ENCODE measurements around the gene PRKCE.

PRKCE gene

DNA sequence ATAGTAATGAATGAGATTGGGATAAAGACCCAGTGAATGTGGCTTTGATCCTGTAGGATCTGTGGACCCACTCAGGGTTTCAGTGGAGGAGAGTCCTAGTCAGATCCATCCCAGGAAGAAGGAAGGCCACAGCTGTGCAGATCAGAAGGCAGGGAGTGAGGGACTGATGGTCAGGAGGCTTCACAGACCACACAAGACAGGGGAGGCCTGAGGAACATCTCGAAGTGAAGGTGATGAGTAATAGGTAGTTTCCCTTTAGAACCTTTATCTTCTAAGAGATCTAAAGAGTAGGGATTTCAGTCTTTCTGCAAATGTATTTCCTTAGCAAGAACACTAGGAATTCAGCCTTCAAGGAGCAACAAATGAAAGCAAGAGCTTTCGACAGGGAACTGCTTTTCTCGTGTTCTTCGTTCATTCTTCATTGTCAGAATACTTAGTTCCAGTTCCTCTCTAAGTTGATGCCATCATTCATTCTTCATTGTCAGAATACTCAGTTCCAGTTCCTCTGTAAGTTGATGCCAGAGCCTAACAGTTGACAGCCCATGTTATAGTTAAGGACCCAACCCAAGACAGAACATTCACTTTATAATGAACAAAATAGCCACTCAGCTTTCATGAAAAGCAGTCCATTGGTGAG, 495.5 kb downstream of the PRKCE start:
- no peaks in the 10 kb centered on the region for H3K9me3 Mint-ChIP-seq
- no peak overlapping the region for H3K27ac Mint-ChIP-seq
- peaks cover 25% of the 10 kb centered on the region for H3K4me1 Mint-ChIP-seq (ENCODE audit: low read depth)
- H3K36me3 Mint-ChIP-seq (ENCODE audit: low read depth) = no peaks in the 10 kb centered on the region
- intact Hi-C loops (cut with micrococcal nuclease) = no loop called here
- peaks cover 2% of the 10 kb centered on the region for H3K27me3 Mint-ChIP-seq
- H3K4me3 Mint-ChIP-seq = no peak overlapping the region

DNA sequence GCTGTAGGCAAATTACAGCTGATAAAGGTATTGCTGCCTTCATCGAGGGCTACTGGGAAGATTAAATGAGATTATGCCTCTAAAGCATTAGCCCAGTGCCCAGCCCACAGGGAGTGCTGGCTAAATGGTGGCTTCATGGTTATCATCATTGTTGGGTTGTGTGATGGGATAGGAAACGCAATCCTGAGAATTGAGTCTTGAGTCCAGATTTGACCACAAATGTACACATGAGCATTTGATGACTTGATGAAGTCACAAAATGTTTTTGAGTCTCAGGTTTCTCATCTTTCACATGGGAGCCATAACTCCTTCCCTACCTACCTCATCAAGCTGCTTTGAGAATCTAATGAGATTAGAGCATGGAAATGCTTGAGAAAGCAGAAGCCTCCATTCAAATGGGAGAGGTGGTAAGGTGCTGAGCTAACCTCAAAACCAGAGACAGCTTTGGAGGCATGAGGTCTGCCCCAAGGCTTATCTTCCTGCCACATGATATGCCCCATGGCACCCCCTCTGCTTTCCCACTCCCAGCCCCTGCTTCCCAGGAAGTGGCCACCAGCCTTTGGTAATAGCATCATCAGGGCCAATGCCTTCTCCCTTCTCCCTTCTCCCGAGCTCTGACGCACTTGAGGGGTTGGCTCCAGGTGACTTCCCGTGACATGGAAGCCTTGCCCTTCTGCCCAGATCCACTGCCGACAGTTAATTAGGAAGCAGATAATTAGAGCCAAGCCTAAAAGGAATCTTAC, 496.3 kb downstream of the PRKCE start:
- H3K9me3 Mint-ChIP-seq = no peaks in the 10 kb centered on the region
- H3K4me3 Mint-ChIP-seq = no peak overlapping the region
- peaks cover 17% of the 10 kb centered on the region for H3K4me1 Mint-ChIP-seq (ENCODE audit: low read depth)
- H3K27ac Mint-ChIP-seq = no peak overlapping the region
- H3K27me3 Mint-ChIP-seq = no peaks in the 10 kb centered on the region
- H3K36me3 Mint-ChIP-seq (ENCODE audit: low read depth) = no peaks in the 10 kb centered on the region
- intact Hi-C loops (cut with micrococcal nuclease) = no loop called here

DNA sequence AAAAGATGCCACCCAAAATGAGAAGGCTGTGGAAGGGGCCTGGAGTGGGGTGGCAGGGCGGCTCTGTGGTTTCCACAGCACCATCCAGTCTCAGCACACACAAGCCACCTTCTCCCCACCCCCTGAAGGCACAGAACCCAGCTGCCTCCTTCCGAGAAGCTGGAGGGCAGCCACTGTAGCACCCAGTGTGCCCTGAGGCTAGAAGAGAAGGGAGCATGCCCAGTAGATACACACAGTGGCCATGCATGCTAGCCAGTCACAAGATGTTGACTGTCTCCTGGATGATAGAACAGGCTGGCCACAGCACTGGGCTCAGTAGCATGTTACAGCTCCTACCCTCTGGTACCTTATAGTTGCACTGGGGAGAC, 496.9 kb downstream of the PRKCE start:
- no peak overlapping the region for H3K27ac Mint-ChIP-seq
- intact Hi-C loops (cut with micrococcal nuclease) = no loop called here
- no peaks in the 10 kb centered on the region for H3K36me3 Mint-ChIP-seq (ENCODE audit: low read depth)
- H3K4me3 Mint-ChIP-seq = no peak overlapping the region
- no peaks in the 10 kb centered on the region for H3K9me3 Mint-ChIP-seq
- H3K4me1 Mint-ChIP-seq (ENCODE audit: low read depth) = peaks cover 12% of the 10 kb centered on the region
- H3K27me3 Mint-ChIP-seq = no peaks in the 10 kb centered on the region

GRCh38 chr2:46150445-46150955, 499.0 kb downstream of the PRKCE start:
- Mint-ChIP-seq H3K4me3 (no peak overlapping the region), H3K9me3 (no peaks in the 10 kb centered on the region), H3K27me3 (no peaks in the 10 kb centered on the region), H3K27ac (no peak overlapping the region), H3K36me3 (ENCODE audit: low read depth) (no peaks in the 10 kb centered on the region), H3K4me1 (ENCODE audit: low read depth) (peaks cover 12% of the 10 kb centered on the region)
- intact Hi-C loops (cut with micrococcal nuclease) = no loop called here

DNA sequence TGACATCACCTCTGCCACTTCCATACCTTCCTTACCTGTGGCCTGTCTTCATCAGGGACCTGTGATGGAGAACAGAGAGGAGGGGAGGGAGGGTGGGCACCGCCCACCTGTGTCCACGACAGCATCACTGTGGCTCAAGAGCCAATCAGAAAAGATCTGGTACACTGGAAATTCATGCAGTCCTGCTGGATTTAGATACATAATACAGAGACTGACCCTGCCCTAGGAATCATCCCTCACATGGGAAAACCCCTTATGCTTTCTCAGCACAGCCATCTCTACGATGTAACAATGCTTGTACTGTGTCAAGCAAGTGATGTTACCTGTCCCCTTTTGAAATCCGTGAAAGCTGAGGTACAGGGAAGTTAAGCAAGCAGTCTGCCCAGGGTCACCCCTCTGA, 500.1 kb downstream of the PRKCE start:
- intact Hi-C loops (cut with micrococcal nuclease) = no loop called here
- H3K27me3 Mint-ChIP-seq = no peaks in the 10 kb centered on the region
- H3K4me3 Mint-ChIP-seq = no peak overlapping the region
- no peak overlapping the region for H3K27ac Mint-ChIP-seq
- H3K4me1 Mint-ChIP-seq (ENCODE audit: low read depth) = peaks cover 11% of the 10 kb centered on the region
- H3K9me3 Mint-ChIP-seq = no peaks in the 10 kb centered on the region
- no peaks in the 10 kb centered on the region for H3K36me3 Mint-ChIP-seq (ENCODE audit: low read depth)

DNA sequence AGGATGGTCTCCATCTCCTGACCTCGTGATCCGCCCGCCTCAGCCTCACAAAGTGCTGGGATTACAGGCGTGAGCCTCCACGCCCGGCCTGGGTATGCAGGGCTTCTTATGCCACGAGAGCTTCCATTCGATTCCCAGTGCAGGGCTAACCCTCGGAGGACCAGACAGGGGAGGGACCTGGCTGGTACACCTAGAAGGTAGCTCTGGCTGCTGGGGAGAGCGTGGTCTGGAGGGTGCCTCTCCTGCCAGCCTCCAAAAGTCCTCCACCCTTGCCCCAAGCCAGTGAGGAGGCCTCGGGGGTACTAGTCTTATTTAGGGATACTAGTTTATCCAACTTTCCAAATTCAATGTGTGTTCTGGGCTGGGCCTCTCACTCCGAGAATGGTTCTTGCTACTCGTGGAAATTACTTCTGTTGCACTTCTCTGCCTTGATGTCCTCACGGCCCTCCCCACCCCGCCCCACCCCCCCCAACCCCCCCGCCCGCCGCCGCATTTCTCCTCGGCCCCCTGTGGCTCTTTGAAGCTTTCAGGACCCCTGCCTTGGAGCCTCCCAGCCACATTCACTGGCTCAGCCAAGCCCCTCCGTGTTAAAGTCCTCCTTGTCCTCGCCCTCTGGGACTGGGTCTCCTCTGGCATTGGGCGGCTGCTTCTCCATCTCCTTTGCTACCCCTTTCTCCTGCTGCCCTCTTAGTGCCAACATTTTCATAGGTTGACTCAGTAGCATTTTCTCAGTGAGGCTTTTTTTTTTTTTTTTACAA, 502.7 kb downstream of the PRKCE start:
- Mint-ChIP-seq H3K27ac (no peak overlapping the region), H3K36me3 (ENCODE audit: low read depth) (no peaks in the 10 kb centered on the region), H3K27me3 (no peaks in the 10 kb centered on the region), H3K4me3 (no peak overlapping the region), H3K9me3 (no peaks in the 10 kb centered on the region), H3K4me1 (ENCODE audit: low read depth) (no peaks in the 10 kb centered on the region)
- intact Hi-C loops (cut with micrococcal nuclease) = no loop called here

DNA sequence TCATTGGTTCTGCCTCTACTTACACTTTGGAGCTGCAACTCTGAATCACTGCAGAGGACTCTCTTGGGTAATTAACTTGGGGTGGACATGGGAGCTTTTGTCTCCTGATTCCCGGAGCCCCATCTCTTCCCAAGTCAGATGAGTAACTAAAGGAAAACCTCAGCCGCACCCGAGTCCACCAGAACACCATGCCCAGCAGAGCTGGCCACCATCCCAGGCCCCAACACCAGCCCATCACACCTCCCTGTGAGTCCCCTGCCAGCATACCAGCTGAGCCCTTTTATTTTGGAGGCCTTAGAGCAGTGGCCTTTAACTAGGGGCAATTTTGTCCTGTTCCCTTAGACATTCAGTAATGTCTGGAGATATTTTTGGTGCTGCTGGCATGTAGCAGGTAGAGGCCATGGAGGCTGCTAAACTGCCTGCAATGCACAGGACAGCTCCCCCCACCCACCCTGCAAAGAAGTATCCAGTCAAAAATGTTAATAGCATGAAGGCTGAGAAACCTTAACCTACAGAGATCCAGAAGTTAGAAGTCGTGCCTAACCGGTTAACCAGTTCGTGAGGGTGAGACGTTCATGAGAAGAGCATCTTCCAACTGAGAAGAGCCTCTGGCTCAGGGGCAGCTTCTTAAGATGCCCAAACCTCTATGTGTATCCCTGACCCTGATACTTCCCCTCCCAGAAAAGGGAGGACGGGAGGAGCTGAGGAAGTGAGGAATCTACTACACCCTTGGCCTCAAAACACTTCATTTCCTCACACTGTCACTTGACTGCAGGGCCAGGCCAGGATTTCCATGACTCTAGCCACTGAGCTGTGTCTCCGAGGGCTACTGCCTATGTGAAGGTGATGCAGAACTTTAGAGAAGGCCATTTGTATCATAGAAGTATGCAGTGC, 505.8 kb downstream of the PRKCE start:
- Mint-ChIP-seq H3K9me3 (no peaks in the 10 kb centered on the region), H3K4me3 (no peak overlapping the region), H3K27me3 (peaks cover 2% of the 10 kb centered on the region), H3K27ac (no peak overlapping the region), H3K36me3 (ENCODE audit: low read depth) (peaks cover 5% of the 10 kb centered on the region), H3K4me1 (ENCODE audit: low read depth) (peaks cover 16% of the 10 kb centered on the region)
- intact Hi-C loops (cut with micrococcal nuclease) = no loop called here

DNA sequence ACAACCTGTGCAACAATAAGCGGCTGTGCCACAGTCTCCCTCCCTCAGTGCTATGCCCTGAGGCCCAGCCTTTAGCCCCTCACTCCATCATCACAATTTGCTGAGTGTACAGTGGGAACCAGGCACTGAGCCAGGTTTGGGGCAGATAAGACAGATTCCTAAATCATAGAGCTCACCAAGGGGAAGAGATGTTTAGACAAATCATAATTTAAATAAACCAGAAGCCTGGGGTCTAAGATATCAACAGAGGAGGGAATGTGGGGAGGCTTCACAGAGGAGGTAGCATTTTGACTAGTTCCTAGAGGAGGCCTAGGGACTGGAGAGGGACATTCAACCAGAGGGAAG, 506.5 kb downstream of the PRKCE start:
- Mint-ChIP-seq H3K4me3 (no peak overlapping the region), H3K9me3 (no peaks in the 10 kb centered on the region), H3K27me3 (peaks cover 2% of the 10 kb centered on the region), H3K4me1 (ENCODE audit: low read depth) (peaks cover 22% of the 10 kb centered on the region), H3K36me3 (ENCODE audit: low read depth) (peaks cover 5% of the 10 kb centered on the region), H3K27ac (no peak overlapping the region)
- intact Hi-C loops (cut with micrococcal nuclease) = no loop called here

GRCh38 chr2:46158661-46159060, 507.2 kb downstream of the PRKCE start:
- no peak overlapping the region for H3K4me3 Mint-ChIP-seq
- H3K4me1 Mint-ChIP-seq (ENCODE audit: low read depth) = peaks cover 23% of the 10 kb centered on the region
- peaks cover 2% of the 10 kb centered on the region for H3K27me3 Mint-ChIP-seq
- H3K36me3 Mint-ChIP-seq (ENCODE audit: low read depth) = peaks cover 5% of the 10 kb centered on the region
- H3K9me3 Mint-ChIP-seq = no peaks in the 10 kb centered on the region
- intact Hi-C loops (cut with micrococcal nuclease) = no loop called here
- H3K27ac Mint-ChIP-seq = no peak overlapping the region

DNA sequence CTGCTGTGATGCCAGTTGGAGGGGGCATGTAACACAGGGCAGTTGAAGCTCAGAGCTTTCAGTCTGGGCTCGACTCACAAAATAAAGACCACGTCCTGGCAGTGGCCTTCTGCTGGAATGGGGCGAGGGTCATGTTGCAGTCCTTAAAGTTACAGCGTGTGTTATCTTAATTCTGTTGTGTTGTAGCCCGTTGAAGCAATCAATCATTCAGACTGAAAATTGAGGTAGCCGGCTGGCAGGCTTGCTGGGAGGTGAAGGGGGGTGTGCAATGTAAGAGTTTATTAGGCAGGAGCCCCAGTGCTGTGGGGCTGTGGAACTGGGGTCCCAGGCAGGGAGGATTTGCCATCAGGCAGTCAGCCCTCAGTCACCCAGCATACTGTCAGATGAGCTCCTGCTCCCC, 508.9 kb downstream of the PRKCE start:
- peaks cover 2% of the 10 kb centered on the region for H3K27me3 Mint-ChIP-seq
- H3K4me3 Mint-ChIP-seq = no peak overlapping the region
- intact Hi-C loops (cut with micrococcal nuclease) = loop anchor here (10.0 kb wide), 1 partner anchor 204 kb away; no protein-coding TSS in a partner anchor
- H3K27ac Mint-ChIP-seq = no peak overlapping the region
- H3K4me1 Mint-ChIP-seq (ENCODE audit: low read depth) = peaks cover 23% of the 10 kb centered on the region
- peaks cover 5% of the 10 kb centered on the region for H3K36me3 Mint-ChIP-seq (ENCODE audit: low read depth)
- no peaks in the 10 kb centered on the region for H3K9me3 Mint-ChIP-seq

- H3K4me1 Mint-ChIP-seq (ENCODE audit: low read depth) = peaks cover 23% of the 10 kb centered on the region
- peaks cover 2% of the 10 kb centered on the region for H3K27me3 Mint-ChIP-seq
- no peaks in the 10 kb centered on the region for H3K9me3 Mint-ChIP-seq
- H3K27ac Mint-ChIP-seq = peak overlapping the region; percentile 56
- H3K36me3 Mint-ChIP-seq (ENCODE audit: low read depth) = peaks cover 5% of the 10 kb centered on the region
- no peak overlapping the region for H3K4me3 Mint-ChIP-seq
- intact Hi-C loops (cut with micrococcal nuclease) = loop anchor here (10.0 kb wide), 1 partner anchor 203 kb away; no protein-coding TSS in a partner anchor
These were observed 509.8 kb downstream of the PRKCE start for GRCh38 chr2:46161315-46161714.

GRCh38 chr2:46161911-46162310, 510.4 kb downstream of the PRKCE start:
- Mint-ChIP-seq H3K36me3 (ENCODE audit: low read depth) (peaks cover 5% of the 10 kb centered on the region), H3K27ac (peak overlapping the region; percentile 56), H3K4me1 (ENCODE audit: low read depth) (peaks cover 23% of the 10 kb centered on the region), H3K27me3 (peaks cover 2% of the 10 kb centered on the region), H3K4me3 (no peak overlapping the region), H3K9me3 (no peaks in the 10 kb centered on the region)
- intact Hi-C loops (cut with micrococcal nuclease) = loop anchor here (10.0 kb wide), 1 partner anchor 203 kb away; no protein-coding TSS in a partner anchor

GRCh38 chr2:46162329-46163097, 511.0 kb downstream of the PRKCE start:
- peak overlapping the region; percentile 56 for H3K27ac Mint-ChIP-seq
- H3K36me3 Mint-ChIP-seq (ENCODE audit: low read depth) = peaks cover 5% of the 10 kb centered on the region
- H3K4me1 Mint-ChIP-seq (ENCODE audit: low read depth) = peaks cover 23% of the 10 kb centered on the region
- H3K27me3 Mint-ChIP-seq = peaks cover 2% of the 10 kb centered on the region
- no peak overlapping the region for H3K4me3 Mint-ChIP-seq
- intact Hi-C loops (cut with micrococcal nuclease) = loop anchor here (10.0 kb wide), 1 partner anchor 202 kb away; no protein-coding TSS in a partner anchor
- no peaks in the 10 kb centered on the region for H3K9me3 Mint-ChIP-seq
